B cell (primary cell): ENCODE results near the gene FAM163A. TPM values are rescaled to one million over a fixed set of nuclear protein-coding genes. Genes with fewer than 3 reads are reported as not detected.

ENCODE experiments used
- ATAC-seq: fragments of 200-7000 bp; cut with Tn5 transposase; one replicate; pipeline ENCODE4 v1.10.0; 2021; ENCODE audit warnings: low read depth, mild to moderate bottlenecking, moderate number of reproducible peaks, moderate library complexity
- CTCF ChIA-PET: fragments of 350-600 bp; sonication (Branson Sonifier 250); formaldehyde crosslinking; loops from one replicate; lab custom pipeline; 2021; ENCODE audit warnings: antibody characterized with exemption, inconsistent platforms; lab: Charles Lee
- POLR2A ChIA-PET: fragments of 350-600 bp; sonication (Branson Sonifier 250); formaldehyde crosslinking; loops from one replicate; lab custom pipeline; 2021; ENCODE audit warnings: antibody characterized with exemption; lab: Charles Lee
- DNase-seq: peaks from one replicate; pipeline ENCODE4 v3.0.0; 2013
- H2AFZ ChIP-seq: 2 replicates; pipeline ENCODE4 v1.6.1; 2012; ENCODE audit warnings: mild to moderate bottlenecking, low read depth, low read length; ENCODE audit not compliant: insufficient read depth, poor library complexity, severe bottlenecking
- H3K27ac ChIP-seq, 2 donors: 1 replicate in 1 of 2; 2 replicates in 1 of 2; pipeline ENCODE4 v1.5.1; 2012 to 2013; ENCODE audit warnings: low read length in 2 of 2, mild to moderate bottlenecking in 2 of 2, moderate library complexity in 1 of 2
- H3K27me3 ChIP-seq, 4 experiments: fragments of 200-600 bp in 1 of 4; sonication (generic) in 1 of 4; replicated peaks in 1 of 4; 1 replicate in 2 of 4; 2 replicates in 2 of 4; pipeline versions ENCODE4 v1.6.1 to v1.7.0; 2013 to 2016; ENCODE audit warnings: low read length in 3 of 4, mild to moderate bottlenecking in 2 of 4, mixed read lengths in 1 of 4, moderate library complexity in 1 of 4; ENCODE audit not compliant: insufficient read depth in 4 of 4, control insufficient read depth in 3 of 4; ENCODE audit errors: control extremely low read depth in 1 of 4
- H3K36me3 ChIP-seq, 2 experiments: replicated peaks in 1 of 2; 1 replicate in 1 of 2; 2 replicates in 1 of 2; pipeline versions ENCODE4 v1.6.1 to v1.7.1; 2013; ENCODE audit warnings: low read length in 1 of 2; ENCODE audit not compliant: insufficient read depth in 2 of 2, control insufficient read depth in 1 of 2; ENCODE audit errors: control extremely low read depth in 1 of 2, extremely low read depth in 1 of 2
- H3K4me1 ChIP-seq, 2 donors: fragments of 200-600 bp in 1 of 2; sonication (generic) in 1 of 2; 1 replicate in 1 of 2; 2 replicates in 1 of 2; pipeline versions ENCODE4 v1.5.1 to v1.6.1; 2013 to 2017; ENCODE audit warnings: low read length in 2 of 2; ENCODE audit not compliant: control insufficient read depth in 2 of 2, insufficient read depth in 2 of 2
- H3K4me2 ChIP-seq: replicated peaks from 2 replicates; pipeline ENCODE3; 2012; ENCODE audit warnings: mild to moderate bottlenecking, low read depth, low read length; ENCODE audit not compliant: poor library complexity, severe bottlenecking
- H3K4me3 ChIP-seq, 5 experiments: fragments of 200-600 bp in 1 of 5; sonication (generic) in 1 of 5; 1 replicate in 3 of 5; 2 replicates in 2 of 5; pipeline versions ENCODE4 v1.5.1 to v1.7.0; 2011 to 2016; ENCODE audit warnings: low read length in 4 of 5, mild to moderate bottlenecking in 4 of 5, low read depth in 2 of 5, control low read depth in 1 of 5, moderate library complexity in 1 of 5; ENCODE audit not compliant: insufficient read depth in 1 of 5; ENCODE audit errors: control extremely low read depth in 1 of 5, extremely low read depth in 1 of 5
- H3K79me2 ChIP-seq: fragments of 200-600 bp; sonication (generic); one replicate; pipeline ENCODE4 v1.6.0; 2016; ENCODE audit warnings: low read length; ENCODE audit not compliant: control insufficient read depth, insufficient read depth
- H3K9ac ChIP-seq: fragments of 200-600 bp; sonication (generic); 2 replicates; pipeline ENCODE4 v1.6.1; 2017; ENCODE audit warnings: mild to moderate bottlenecking, low read length, moderate library complexity
- H3K9me3 ChIP-seq, 3 donors: one replicate each; pipeline versions ENCODE4 v1.6.1 to v1.7.1; 2013; ENCODE audit warnings: low read length in 2 of 3; ENCODE audit not compliant: control insufficient read depth in 2 of 3, insufficient read depth in 1 of 3; ENCODE audit errors: control extremely low read depth in 1 of 3
- H4K20me1 ChIP-seq: 2 replicates; pipeline ENCODE4 v1.6.0; 2012; ENCODE audit warnings: mild to moderate bottlenecking, low read length; ENCODE audit not compliant: insufficient read depth, control insufficient read depth, poor library complexity, severe bottlenecking
- H3K27ac Mint-ChIP-seq: one replicate; pipeline ENCODE4 v1.8.0; 2021; ENCODE audit warnings: mixed read lengths
- H3K27me3 Mint-ChIP-seq: one replicate; pipeline ENCODE4 v1.8.0; 2021; ENCODE audit warnings: mixed read lengths
- H3K4me1 Mint-ChIP-seq: one replicate; pipeline ENCODE4 v1.8.0; 2021; ENCODE audit warnings: mixed read lengths
- H3K4me3 Mint-ChIP-seq: one replicate; pipeline ENCODE4 v1.8.0; 2021; ENCODE audit warnings: mixed read lengths
- H3K9me3 Mint-ChIP-seq: one replicate; pipeline ENCODE4 v1.8.0; 2022; ENCODE audit warnings: mixed read lengths; ENCODE audit not compliant: insufficient read depth
- CTCF ChIP-seq: fragments of 200-600 bp; IDR thresholded peaks from one replicate; pipeline ENCODE4 v1.8.0; 2022; ENCODE audit warnings: antibody characterized with exemption, mild to moderate bottlenecking
- EZH2 ChIP-seq: IDR thresholded peaks from 2 replicates; pipeline ENCODE4 v1.6.1; 2012; ENCODE audit warnings: borderline replicate concordance, low read depth, mild to moderate bottlenecking, moderate library complexity, low read length; ENCODE audit not compliant: insufficient read depth, poor library complexity, severe bottlenecking
- WGBS: methylation state at CpG from one replicate; pipeline ENCODE4 v1.1.5; 2013; ENCODE audit warnings: missing lambda C conversion rate; ENCODE audit not compliant: insufficient coverage; 5-methylcytosine and 5-hydroxymethylcytosine counted together
- intact Hi-C: fragments of 100-400 bp; cut with micrococcal nuclease; formaldehyde crosslinking; loops from one replicate; pipeline ENCODE4 v1.10.0; 2022
- polyA plus RNA-seq: library from polyadenylated mRNA; depleted of rRNA; stranded (reverse); fragments of >200 nt; gene quantifications from 2 replicates; pipeline ENCODE4 v1.2.3, GENCODE V29; 2012
- total RNA-seq, 2 donors: library from RNA; stranded (reverse); fragments of 120-200 nt in 1 of 2; gene quantifications; 1 replicate in 1 of 2; 2 replicates in 1 of 2; pipeline versions ENCODE4 v1.2.3 to v1.2.4, GENCODE V29; 2013 to 2022

Gene FAM163A
- total and polyA plus RNA-seq, 2 donors (not counting 1 experiment from before 2014, with no cell fraction given): not detected

DNA sequence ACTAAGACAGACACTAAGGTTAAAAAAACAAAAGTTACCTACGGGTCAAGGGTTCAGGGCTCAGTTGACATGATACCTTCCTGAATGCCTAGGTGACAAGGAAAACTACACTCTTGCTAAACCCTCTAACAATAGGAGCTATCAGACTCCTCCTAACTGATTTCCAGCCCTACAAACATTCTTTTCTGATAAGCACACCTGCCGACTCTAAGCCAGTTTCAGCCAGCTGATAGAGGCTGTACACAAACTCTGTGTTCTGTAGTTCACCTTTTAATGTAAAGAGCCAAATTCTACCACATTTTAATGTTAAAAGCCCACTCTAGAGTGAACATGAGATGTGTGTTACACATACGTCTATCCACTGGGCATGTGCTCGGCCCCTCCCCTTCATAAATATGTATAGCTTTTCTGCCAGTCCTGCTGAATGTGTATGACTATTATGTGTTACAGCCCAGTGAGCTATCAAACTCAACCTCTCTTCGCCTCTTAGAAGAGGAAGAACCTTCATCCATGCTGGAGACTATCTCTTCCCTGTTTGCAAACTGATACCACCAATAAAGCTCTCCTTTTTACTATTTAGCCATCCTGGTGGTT is 40.0 kb upstream of the FAM163A start:
- ATAC-seq: no peak
- no peaks in the 10 kb centered on the region for H3K4me1 ChIP-seq
- H3K4me3 ChIP-seq: no peak overlapping the region
- TF ChIP-seq CTCF (no peak), EZH2 (no peak)
- WGBS: 81% methylated on average over 2 of the region's 5 CpGs
- ChIA-PET POLR2A (no interaction called here), CTCF (interaction anchor here (1.9 to 6.6 kb wide), 2 partner anchors 107 to 779 kb away, joined by 4 to 89 read pairs; no protein-coding TSS in a partner anchor)
- H4K20me1 ChIP-seq: no peaks in the 10 kb centered on the region
- Mint-ChIP-seq H3K9me3 (no peaks in the 10 kb centered on the region), H3K4me3 (no peak overlapping the region), H3K27me3 (peaks cover 10% of the 10 kb centered on the region), H3K27ac (no peak overlapping the region), H3K4me1 (no peaks in the 10 kb centered on the region)
- H3K79me2 ChIP-seq: no peaks in the 10 kb centered on the region
- H3K36me3 ChIP-seq: no peaks in the 10 kb centered on the region
- no peak for DNase-seq
- H3K27ac ChIP-seq: no peak overlapping the region
- no peaks in the 10 kb centered on the region for H3K9me3 ChIP-seq
- intact Hi-C loops: no loop called here
- H2AFZ ChIP-seq: no peak overlapping the region
- no peak overlapping the region for H3K9ac ChIP-seq
- peaks cover 0 to 3% (median 0%) of the 10 kb centered on the region in 4 experiments for H3K27me3 ChIP-seq
- H3K4me2 ChIP-seq: no peak overlapping the region

DNA sequence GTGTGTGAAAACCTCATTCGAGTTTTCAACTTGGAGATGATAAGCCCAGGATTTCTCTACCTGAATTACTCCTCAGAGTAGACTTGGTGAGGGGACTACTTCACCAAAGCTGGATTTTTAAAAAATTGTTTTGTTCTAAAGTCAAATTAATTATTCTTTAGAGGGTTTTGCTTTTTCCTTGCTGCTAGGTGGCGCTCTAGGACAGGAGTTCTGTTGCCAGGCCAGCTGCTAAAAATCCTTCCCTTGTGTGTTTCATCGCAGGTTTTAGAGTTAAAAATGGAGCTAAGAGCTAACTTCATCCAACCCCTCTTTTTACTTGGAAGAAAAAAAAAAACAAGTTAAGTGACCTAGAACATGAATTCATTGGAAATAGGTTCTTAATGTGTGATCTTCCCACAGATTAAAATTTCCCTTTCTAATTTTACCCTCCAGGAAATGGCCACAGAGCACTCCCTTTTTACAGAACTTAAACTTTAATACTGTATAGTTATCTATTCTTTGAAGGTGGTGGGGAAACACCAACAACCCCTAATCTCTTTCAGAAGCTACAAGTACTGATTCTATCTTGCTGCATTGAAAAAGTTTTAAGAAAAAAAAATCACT is 36.7 kb upstream of the FAM163A start:
- no peak overlapping the region for H3K27ac ChIP-seq
- ChIA-PET CTCF (interaction anchor here (0.7 to 6.6 kb wide), 12 partner anchors 9 to 473 kb away, joined by 3 to 89 read pairs (median 4); no protein-coding TSS in a partner anchor), POLR2A (no interaction called here)
- no peaks in the 10 kb centered on the region for H3K36me3 ChIP-seq
- no CpG with 5 or more reads among the region's 3 CpGs for WGBS
- no peak overlapping the region for H3K9ac ChIP-seq
- no peak overlapping the region for H3K4me3 ChIP-seq
- H2AFZ ChIP-seq: no peak overlapping the region
- no peaks in the 10 kb centered on the region for H4K20me1 ChIP-seq
- intact Hi-C loops: loop anchor here (2.0 kb wide), 1 partner anchor 776 kb away; no protein-coding TSS in a partner anchor
- peaks cover 3% of the 10 kb centered on the region for H3K4me1 Mint-ChIP-seq
- H3K4me3 Mint-ChIP-seq: no peak overlapping the region
- peak; percentile 44 for DNase-seq
- peaks cover 0 to 3% (median 0%) of the 10 kb centered on the region in 4 experiments for H3K27me3 ChIP-seq
- no peaks in the 10 kb centered on the region for H3K9me3 ChIP-seq
- no peak overlapping the region for H3K27ac Mint-ChIP-seq
- no peaks in the 10 kb centered on the region for H3K9me3 Mint-ChIP-seq
- ATAC-seq: no peak
- TF ChIP-seq CTCF (peak; percentile 76), EZH2 (no peak)
- no peaks in the 10 kb centered on the region for H3K4me1 ChIP-seq
- H3K79me2 ChIP-seq: no peaks in the 10 kb centered on the region
- H3K4me2 ChIP-seq: no peak overlapping the region
- H3K27me3 Mint-ChIP-seq: peaks cover 25% of the 10 kb centered on the region
